HepG2 (cell line): ENCODE measurements around the gene HPCAL1. TPM values are rescaled to one million over a fixed set of nuclear protein-coding genes. Genes with fewer than 3 reads are reported as not detected.

Source experiments
- ATAC-seq: fragments of 200-7000 bp; cut with Tn5 transposase; 3 replicates; pipeline ENCODE4 v1.9.1; 2020; ENCODE audit warnings: mild to moderate bottlenecking, moderate library complexity
- BruUV-seq: library from RNA; stranded (reverse); fragments of 400-500 nt; replicated peaks from 2 replicates; lab custom pipeline; 2021; lab: Mats Ljungman, UMichigan
- CTCF ChIA-PET: fragments of 300-600 bp; formaldehyde crosslinking; extraction: SDS; loops from one replicate; lab custom pipeline; 2021; ENCODE audit warnings: low total read pairs, inconsistent platforms, low intra/inter-chr PET ratio; lab: Yijun Ruan, JAX
- POLR2A ChIA-PET: fragments of 350-600 bp; sonication (Branson Sonifier 250); formaldehyde crosslinking; loops from one replicate; lab custom pipeline; 2020; ENCODE audit warnings: antibody characterized with exemption, inconsistent platforms; lab: Yijun Ruan, JAX
- DNase-seq: peaks from one replicate; pipeline ENCODE4 v3.0.0-alpha.2; 2015; ENCODE audit warnings: low spot score
- FAIRE-seq: peaks from 3 replicates; lab custom pipeline; 2011; peaks lifted over from hg19 to GRCh38; lab: Jason Lieb, UNC
- H2AFZ ChIP-seq: one replicate; pipeline ENCODE4 v1.6.1; 2011; ENCODE audit warnings: low read length, inconsistent platforms
- H3K27ac ChIP-seq: fragments of 300-600 bp; 3 replicates; pipeline ENCODE4 v1.8.0; 2011; ENCODE audit warnings: mixed run types, mild to moderate bottlenecking, mixed read lengths, low read length, inconsistent platforms; ENCODE audit not compliant: insufficient read depth; ENCODE audit errors: extremely low read length
- H3K27me3 ChIP-seq, 2 experiments: fragments of 200-600 bp in 1 of 2; 2 replicates in 1 of 2; 3 replicates in 1 of 2; pipeline versions ENCODE4 v1.6.0 to v1.8.0; 2011; ENCODE audit warnings: low read length in 2 of 2, mild to moderate bottlenecking in 2 of 2, moderate library complexity in 2 of 2, inconsistent platforms in 1 of 2; ENCODE audit not compliant: insufficient read depth in 2 of 2, control insufficient read depth in 1 of 2
- H3K36me3 ChIP-seq, 2 experiments: fragments of 200-600 bp in 1 of 2; replicated peaks in 1 of 2; 2 replicates in 1 of 2; 3 replicates in 1 of 2; pipeline versions ENCODE4 v1.5.1 to v1.8.0; 2011; ENCODE audit warnings: low read length in 2 of 2, inconsistent platforms in 1 of 2; ENCODE audit not compliant: insufficient read depth in 2 of 2, control insufficient read depth in 1 of 2
- H3K4me1 ChIP-seq: 2 replicates; pipeline ENCODE4 v1.5.1; 2012; ENCODE audit warnings: low read length, inconsistent platforms; ENCODE audit not compliant: insufficient read depth
- H3K4me2 ChIP-seq: 2 replicates; pipeline ENCODE4 v1.6.0; 2011; ENCODE audit warnings: low read depth, low read length, inconsistent platforms
- H3K4me3 ChIP-seq, 3 experiments: fragments of 200-600 bp in 1 of 3; sonication (generic), shearing (Covaris generic) in 1 of 3; replicated peaks in 1 of 3; 2 replicates each; pipeline ENCODE4 v1.5.1; 2011 to 2016; ENCODE audit warnings: low read length in 3 of 3, inconsistent platforms in 2 of 3, low read depth in 2 of 3, mild to moderate bottlenecking in 2 of 3, control low read depth in 1 of 3, mixed read lengths in 1 of 3; ENCODE audit not compliant: insufficient read depth in 1 of 3
- H3K79me2 ChIP-seq: one replicate; pipeline ENCODE4 v1.6.1; 2011; ENCODE audit warnings: low read length, inconsistent platforms; ENCODE audit not compliant: insufficient read depth
- H3K9ac ChIP-seq: 2 replicates; pipeline ENCODE4 v1.6.0; 2011; ENCODE audit warnings: mild to moderate bottlenecking, low read depth, low read length, inconsistent platforms; ENCODE audit not compliant: insufficient read depth
- H3K9me3 ChIP-seq: 2 replicates; pipeline ENCODE4 v1.5.1; 2012; ENCODE audit warnings: mild to moderate bottlenecking, low read length
- H4K20me1 ChIP-seq: 2 replicates; pipeline ENCODE4 v1.6.0; 2011; ENCODE audit warnings: inconsistent platforms, mild to moderate bottlenecking, low read length, moderate library complexity; ENCODE audit not compliant: insufficient read depth
- GABPA ChIP-seq, 2 experiments: IDR thresholded peaks; 2 replicates each; pipeline ENCODE4 v1.6.1; 2011 to 2016; ENCODE audit warnings: low read depth in 2 of 2, low read length in 1 of 2, missing biosample characterization in 1 of 2, missing genetic modification characterization in 1 of 2
- GPBP1L1 ChIP-seq: sonication (generic); formaldehyde crosslinking; IDR thresholded peaks from 2 replicates; pipeline ENCODE4 v1.5.0; 2020; ENCODE audit warnings: mild to moderate bottlenecking, missing genetic modification reagents
- IRF9 ChIP-seq: sonication (generic); formaldehyde crosslinking; IDR thresholded peaks from 2 replicates; pipeline ENCODE4 v1.8.0; 2022; ENCODE audit warnings: missing genetic modification reagents, mild to moderate bottlenecking, borderline replicate concordance
- KDM1A ChIP-seq: IDR thresholded peaks from 2 replicates; pipeline ENCODE4 v1.6.1; 2016; ENCODE audit warnings: missing compliant biosample characterization
- KIAA2018 ChIP-seq: sonication (generic); formaldehyde crosslinking; IDR thresholded peaks from 2 replicates; pipeline ENCODE4 v1.5.0; 2020; ENCODE audit warnings: mild to moderate bottlenecking, missing genetic modification reagents, borderline replicate concordance
- MLLT10 ChIP-seq: sonication (generic); formaldehyde crosslinking; IDR thresholded peaks from 2 replicates; pipeline ENCODE4 v1.4.0; 2020; ENCODE audit warnings: missing genetic modification reagents
- PPARG ChIP-seq: conservative IDR thresholded peaks from 2 replicates; pipeline ENCODE4 v1.6.1; 2016; ENCODE audit warnings: missing biosample characterization, missing genetic modification reagents
- RFXANK ChIP-seq: IDR thresholded peaks from 2 replicates; pipeline ENCODE4 v1.6.1; 2016
- ZGPAT ChIP-seq: IDR thresholded peaks from 2 replicates; pipeline ENCODE4 v1.6.1; 2016; ENCODE audit warnings: mild to moderate bottlenecking
- ZIK1 ChIP-seq: sonication (generic); formaldehyde crosslinking; IDR thresholded peaks from 2 replicates; pipeline ENCODE4 v1.5.0; 2020; ENCODE audit warnings: mild to moderate bottlenecking, low read depth, missing genetic modification reagents, borderline replicate concordance
- ZNF740 ChIP-seq: sonication (generic); formaldehyde crosslinking; IDR thresholded peaks from 2 replicates; pipeline ENCODE4 v1.4.0; 2020; ENCODE audit warnings: missing genetic modification reagents
- ZNF775 ChIP-seq: sonication (generic); formaldehyde crosslinking; IDR thresholded peaks from 2 replicates; pipeline ENCODE4 v1.4.0; 2020; ENCODE audit warnings: missing genetic modification reagents, mild to moderate bottlenecking, moderate library complexity, borderline replicate concordance
- WGBS: methylation state at CpG from one replicate; pipeline ENCODE4 v1.1.6; 2017; ENCODE audit warnings: low lambda C conversion rate; 5-methylcytosine and 5-hydroxymethylcytosine counted together
- in situ Hi-C: cut with HindIII; loops from 2 replicates; pipeline ENCODE4 v1.10.0; 2017; ENCODE audit warnings: low pct_unique_long_range_greater_than_20kb; ENCODE audit not compliant: extremely low pct_ligation_motif_present
- intact Hi-C: fragments of 100-400 bp; cut with micrococcal nuclease; formaldehyde crosslinking; loops from one replicate; pipeline ENCODE4 v1.10.0; 2022; ENCODE audit not compliant: unreplicated experiment
- polyA plus RNA-seq, 8 experiments: library from polyadenylated mRNA; depleted of rRNA in 3 of 8; stranded (reverse) in 7 of 8; unstranded in 1 of 8; fragments of >200 nt; fragmentation: Illumina TruSeq in 4 of 8; extraction: Trizol in 4 of 8; gene quantifications; 2 replicates each; pipeline versions ENCODE4 v1.2.1 to v1.2.3, GENCODE V29; 2011 to 2016; ENCODE audit warnings: low read depth in 4 of 8, missing spikeins in 1 of 8, mixed read lengths in 1 of 8; ENCODE audit not compliant: insufficient read depth in 1 of 8
- total RNA-seq, 5 experiments: library from RNA; depleted of rRNA; stranded (reverse); fragments of >200 nt; fragmentation: Illumina TruSeq; extraction: Trizol; gene quantifications; 2 replicates each; pipeline ENCODE4 v1.2.3, GENCODE V29; 2016; ENCODE audit warnings: low read depth in 1 of 5

The HPCAL1 gene
- total and polyA plus RNA-seq, 2 of the 13 experiments (the other 11 are each of a cell fraction or from before 2014, with no cell fraction given) = 29.5 to 29.9 TPM

- Histone ChIP-seq H3K27ac (no peak overlapping the region), H3K79me2 (no peaks in the 10 kb centered on the region), H3K9me3 (no peaks in the 10 kb centered on the region), H3K9ac (no peak overlapping the region), H4K20me1 (no peaks in the 10 kb centered on the region), H3K4me1 (peaks cover 7% of the 10 kb centered on the region; the same call in 1 of the 2 replicates), H3K36me3 (no peaks in the 10 kb centered on the region), H3K4me2 (no peak overlapping the region), H3K27me3 (peaks cover 3 to 61% of the 10 kb centered on the region in 2 experiments; a peak in 4 of 5 replicates), H2AFZ (no peak overlapping the region), H3K4me3 (no peak overlapping the region)
- DNase-seq (no peak), ATAC-seq (peak; percentile 15), FAIRE-seq (no peak)
- BruUV-seq = no TSS peak
- ChIA-PET CTCF (no interaction called here), POLR2A (no interaction called here)
- in situ Hi-C loops (no loop called here), intact Hi-C loops (loop anchor here (10.0 kb wide), 1 partner anchor 196 kb away; no protein-coding TSS in a partner anchor)
- WGBS = 40% methylated on average over 4 of the region's 4 CpGs
- TF ChIP-seq ZGPAT (CRISPR knock-in tag) = no peak
- no peak for TF ChIP-seq GPBP1L1 (CRISPR knock-in tag)
- no peak for TF ChIP-seq RFXANK (CRISPR knock-in tag)
- no peak for TF ChIP-seq GABPA (IDR thresholded peaks at IDR 0.05; ENCODE audit: low read depth, low read length)
- no peak for TF ChIP-seq GABPA (CRISPR knock-in tag; IDR thresholded peaks at IDR 0.05; ENCODE audit: low read depth)
- no peak for TF ChIP-seq KDM1A (CRISPR knock-in tag)
- no peak for TF ChIP-seq PPARG (CRISPR knock-in tag)
- no peak for TF ChIP-seq ZNF740 (CRISPR knock-in tag)
- no peak for TF ChIP-seq KIAA2018 (CRISPR knock-in tag)
- no peak for TF ChIP-seq ZIK1
- TF ChIP-seq ZNF775 (CRISPR knock-in tag) = no peak
- TF ChIP-seq IRF9 (CRISPR knock-in tag) = no peak
- no peak for TF ChIP-seq MLLT10
Observed at GRCh38 chr2:10469301-10469700, 166.6 kb downstream of the HPCAL1 start.
